CD1c-positive myeloid dendritic cell (primary cell): ENCODE results near the gene SEL1L2.
A peak's percentile ranks its signal among the peaks of the same experiment; 100 is the strongest.

ENCODE experiments used
- DNase-seq: peaks from one replicate; pipeline ENCODE4 v3.0.0-alpha.2; 2016; ENCODE audit errors: extremely low spot score

SEL1L2 gene

GRCh38 chr20:13865156-13865555 lies 125.3 kb downstream of the SEL1L2 start:
- no peak for DNase-seq

GRCh38 chr20:13863244-13863643 lies 127.2 kb downstream of the SEL1L2 start:
- no peak for DNase-seq

GRCh38 chr20:13862245-13862644 lies 128.2 kb downstream of the SEL1L2 start:
- peak; percentile 22 for DNase-seq

GRCh38 chr20:13858871-13859270 lies 131.5 kb downstream of the SEL1L2 start:
- DNase-seq = no peak

- no peak for DNase-seq
Measured at GRCh38 chr20:13858439-13858838, 132.0 kb downstream of the SEL1L2 start.

- DNase-seq = no peak
Measured at GRCh38 chr20:13857961-13858360, 132.5 kb downstream of the SEL1L2 start.

- no peak for DNase-seq
Measured at GRCh38 chr20:13857304-13857703, 133.1 kb downstream of the SEL1L2 start.

DNA sequence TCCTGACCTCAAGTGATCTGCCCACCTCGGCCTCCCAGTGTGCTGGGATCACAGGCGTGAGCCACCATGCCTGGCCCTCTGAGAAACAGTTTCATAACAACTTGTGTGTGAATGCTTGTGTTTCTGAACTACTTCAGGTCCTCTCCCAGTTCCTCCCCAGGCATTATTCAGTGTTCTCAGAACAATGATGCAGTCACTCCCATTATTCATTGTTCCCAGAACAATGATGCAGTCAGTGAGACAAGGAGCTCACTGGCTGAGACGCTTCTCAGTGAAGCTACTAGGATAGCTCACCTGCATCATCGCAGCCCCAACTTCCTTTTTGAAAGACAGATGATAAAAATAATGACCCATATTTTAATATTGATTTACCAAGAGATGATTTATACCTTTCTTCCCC lies 134.1 kb downstream of the SEL1L2 start:
- no peak for DNase-seq

GRCh38 chr20:13855613-13856012 lies 134.8 kb downstream of the SEL1L2 start:
- no peak for DNase-seq

DNA sequence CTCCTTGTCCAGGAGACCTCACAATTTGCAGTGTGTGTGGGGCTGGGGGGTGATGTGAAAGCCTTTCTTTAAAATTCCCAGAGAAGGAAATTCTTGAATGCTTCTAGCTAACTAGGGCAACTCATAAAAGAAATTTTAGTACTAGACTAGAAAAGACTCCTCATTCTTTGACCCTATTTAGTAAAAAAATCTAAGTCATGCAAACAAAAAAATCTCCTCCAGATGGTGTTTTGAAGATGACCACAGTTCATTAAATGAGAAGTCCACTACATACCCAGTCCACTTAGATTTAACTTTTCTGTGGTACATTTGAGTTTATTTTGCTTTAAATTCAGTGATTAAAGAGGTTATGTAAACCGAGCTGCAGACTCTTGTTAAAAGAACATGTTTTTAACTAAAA lies 138.1 kb downstream of the SEL1L2 start:
- DNase-seq = no peak

GRCh38 chr20:13851279-13851678 lies 139.1 kb downstream of the SEL1L2 start:
- DNase-seq = no peak

DNA sequence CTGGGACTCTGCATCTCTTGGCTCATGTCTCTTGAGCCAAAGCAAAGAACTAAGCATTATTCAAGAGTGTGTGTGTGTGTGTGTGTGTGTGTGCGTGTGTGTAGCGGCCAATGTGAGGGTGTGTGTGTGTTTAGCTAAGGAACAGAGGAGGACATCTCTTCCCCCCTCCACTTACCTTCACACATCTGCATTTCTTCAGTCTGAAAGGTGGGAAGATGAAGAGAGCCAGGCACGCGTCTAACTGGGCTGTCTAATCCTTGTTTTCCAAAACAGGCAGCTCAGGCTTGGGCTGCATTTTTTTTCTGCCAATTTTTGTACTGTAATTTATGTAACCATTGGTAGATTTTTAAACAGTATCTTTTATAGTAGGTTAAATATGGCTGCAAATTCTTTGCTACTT lies 146.1 kb downstream of the SEL1L2 start:
- DNase-seq = no peak

- no peak for DNase-seq
Measured at GRCh38 chr20:13841206-13841605, 149.2 kb downstream of the SEL1L2 start.

DNA sequence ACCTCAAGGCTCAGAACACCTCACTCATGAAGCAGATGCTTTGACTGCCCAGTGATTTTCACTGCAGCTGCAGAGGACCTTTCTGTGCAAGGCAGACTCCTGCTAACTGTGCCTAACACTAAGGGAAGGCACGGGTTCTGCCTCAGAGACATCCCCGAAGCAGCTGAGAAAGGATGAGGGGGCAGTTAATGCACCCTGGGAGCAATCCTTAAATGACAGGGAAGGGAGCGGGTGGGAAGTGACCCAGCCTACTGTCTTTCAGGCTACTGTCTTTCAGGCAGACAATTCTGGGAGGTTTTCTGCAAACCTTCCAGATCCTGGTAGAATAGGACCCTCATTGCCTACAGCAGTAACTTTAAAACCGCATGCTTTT lies 150.3 kb downstream of the SEL1L2 start:
- no peak for DNase-seq

- no peak for DNase-seq
Measured at GRCh38 chr20:13839421-13840092, 150.9 kb downstream of the SEL1L2 start.

DNA sequence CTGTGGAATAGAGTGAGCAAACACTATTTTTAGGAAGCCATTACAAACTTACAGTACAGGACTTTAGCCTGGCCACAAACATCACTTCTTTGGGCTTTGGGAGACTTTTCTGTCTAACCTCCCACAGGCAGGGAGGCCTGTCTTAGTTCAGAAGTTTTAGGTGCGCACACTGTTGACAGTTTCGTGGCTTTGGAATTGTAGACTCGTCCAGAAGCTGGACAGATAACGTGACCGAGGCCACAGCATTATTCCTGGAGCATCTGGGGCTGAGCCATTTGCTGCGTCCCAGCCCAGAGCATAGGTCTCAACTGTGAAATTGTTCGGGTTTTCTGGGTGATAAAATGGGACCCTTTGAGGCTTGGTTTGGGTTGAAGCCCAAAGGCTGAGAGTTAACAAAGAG lies 151.8 kb downstream of the SEL1L2 start:
- DNase-seq = no peak

DNA sequence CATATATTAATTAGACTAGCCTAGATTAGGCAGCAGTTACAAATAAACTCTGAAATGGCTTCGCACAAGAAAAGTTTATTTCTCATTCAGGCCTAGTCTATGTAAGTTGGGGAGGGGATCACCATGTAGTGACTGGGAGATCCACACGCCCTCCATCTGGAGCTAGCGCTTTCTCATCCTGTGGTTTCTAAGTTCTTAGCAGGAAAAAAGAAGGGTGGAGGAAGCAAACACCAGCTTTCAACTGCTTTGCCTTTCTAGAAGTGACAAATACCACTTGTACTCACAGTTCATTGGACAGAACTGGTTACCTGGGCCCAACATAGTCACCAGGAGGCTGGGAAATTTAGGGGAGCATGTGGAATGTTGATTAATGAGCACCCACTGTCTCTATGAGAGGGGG lies 158.9 kb downstream of the SEL1L2 start:
- no peak for DNase-seq

DNA sequence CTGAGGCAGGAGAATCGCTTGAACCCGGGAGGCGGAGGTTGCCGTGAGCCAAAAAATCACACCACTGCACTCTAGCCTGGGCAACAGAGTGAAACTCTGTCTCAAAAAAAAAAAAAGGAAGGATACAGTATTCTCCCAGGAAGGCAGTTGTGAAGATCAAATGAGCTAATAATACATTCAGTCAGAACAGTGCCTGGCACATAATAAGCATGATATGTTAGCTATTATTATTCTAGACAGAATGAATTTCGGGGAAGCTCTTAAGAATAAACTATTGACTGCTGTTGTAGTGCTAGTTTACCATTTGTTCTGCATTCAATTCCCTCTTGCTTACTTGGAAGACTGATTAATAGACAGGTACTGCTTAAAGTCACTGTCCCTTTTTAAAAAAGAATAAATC lies 164.9 kb downstream of the SEL1L2 start:
- no peak for DNase-seq

GRCh38 chr20:13824459-13824858 lies 166.0 kb downstream of the SEL1L2 start:
- no peak for DNase-seq

DNA sequence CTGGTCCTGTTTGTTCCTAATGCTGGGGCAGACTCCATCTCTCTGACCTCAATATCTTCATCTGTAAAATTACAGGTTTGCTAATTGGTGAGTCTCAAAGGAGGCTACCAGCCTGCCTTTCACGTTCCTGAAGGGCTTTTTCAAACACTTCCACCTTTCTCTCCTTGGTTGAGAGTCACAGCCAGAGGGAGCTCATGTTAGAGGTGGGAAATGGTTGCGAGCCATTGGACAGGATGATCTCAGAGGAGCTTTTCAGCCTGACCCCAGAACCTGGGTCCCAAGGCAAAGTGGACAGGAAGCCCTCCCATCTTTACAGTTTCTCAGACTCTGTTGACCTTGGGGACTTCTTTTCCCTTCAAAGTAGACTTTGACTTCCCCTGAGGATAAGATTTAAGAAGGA lies 168.0 kb downstream of the SEL1L2 start:
- DNase-seq = no peak

- DNase-seq = no peak
Measured at GRCh38 chr20:13821876-13822275, 168.5 kb downstream of the SEL1L2 start.

DNA sequence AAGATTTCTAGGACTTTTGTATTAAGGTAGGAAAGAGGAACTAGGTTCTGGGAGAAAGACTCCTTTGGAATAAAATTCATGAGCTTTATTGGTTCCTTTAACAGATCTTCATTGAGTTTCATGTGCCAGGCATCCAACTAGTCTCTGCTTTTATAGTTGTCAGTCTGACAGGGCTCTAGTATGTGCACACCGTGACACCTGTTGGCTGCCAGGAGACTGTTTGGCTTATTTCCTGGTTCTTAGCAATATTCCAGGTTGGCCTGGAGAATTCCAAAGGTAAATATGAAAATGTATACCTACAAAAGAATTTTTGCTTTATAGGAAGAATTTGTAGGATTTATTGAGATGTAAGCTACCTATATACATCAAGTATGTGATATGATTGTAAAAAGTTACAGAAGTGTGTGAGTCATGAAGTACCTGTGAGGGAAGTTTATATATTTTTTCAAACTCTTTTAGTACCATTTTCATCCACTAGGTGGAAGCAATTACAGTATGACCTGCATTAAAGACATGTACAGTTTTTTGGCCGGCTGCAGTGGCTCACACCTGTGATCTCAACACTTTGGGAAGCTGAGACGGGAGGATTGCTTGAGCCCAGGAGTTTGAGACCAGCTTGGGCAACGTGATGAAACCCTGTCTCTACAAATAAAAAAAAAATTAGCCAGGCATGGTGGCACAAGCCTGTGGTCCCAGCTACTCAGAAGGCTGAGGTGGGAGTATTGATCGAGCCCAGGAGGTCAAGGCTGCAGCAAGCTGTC lies 170.3 kb downstream of the SEL1L2 start:
- peak; percentile 61 for DNase-seq

DNA sequence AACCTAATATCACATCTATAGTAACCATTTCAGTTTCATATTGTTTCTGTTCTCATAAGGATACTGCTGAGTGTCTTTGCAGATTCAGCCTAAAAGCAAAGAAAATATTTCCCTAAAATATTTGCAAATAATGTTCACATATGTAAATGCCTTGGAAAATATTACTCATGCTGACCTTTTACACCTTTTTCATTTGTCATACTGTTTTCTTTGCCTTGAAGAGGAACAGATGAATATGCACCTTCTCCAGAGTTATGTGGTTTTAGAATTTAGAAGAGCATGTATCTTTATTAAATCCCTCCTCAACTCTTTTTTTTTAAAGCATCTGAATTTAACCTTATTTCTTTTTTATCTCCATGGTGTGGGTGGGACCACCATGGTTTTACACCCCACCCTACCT lies 173.1 kb downstream of the SEL1L2 start:
- DNase-seq = no peak

GRCh38 chr20:13816757-13817156 lies 173.7 kb downstream of the SEL1L2 start:
- DNase-seq = no peak
